ENCODE results near the gene DGKQ.

The DGKQ gene

DNA sequence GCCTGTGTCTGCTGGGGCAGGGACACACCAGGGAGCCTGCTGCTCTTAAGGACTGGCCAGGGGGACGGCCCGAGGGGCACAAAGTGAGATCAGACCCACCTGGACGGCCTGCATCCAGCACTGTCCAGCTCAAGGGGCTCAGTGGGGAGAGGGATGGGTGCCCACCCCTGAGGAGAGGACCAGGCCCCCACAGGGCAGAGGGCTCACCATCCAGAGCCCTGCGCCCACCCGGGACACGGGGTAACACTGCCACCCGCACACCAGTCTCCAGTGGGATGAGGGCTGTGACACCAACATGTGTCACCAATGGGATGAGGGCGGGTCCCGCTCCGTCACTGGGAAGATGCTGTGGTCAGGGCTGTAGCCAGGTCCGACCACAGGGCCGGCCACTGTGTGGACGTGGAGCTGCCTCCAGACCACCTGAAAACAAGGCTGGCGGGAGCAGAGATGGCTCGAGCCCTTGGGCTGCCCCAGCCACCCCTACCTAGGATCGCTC is 13.2 kb downstream of the DGKQ start:
- DNase-seq = no peak

GRCh38 chr4:959338-960139 is 13.8 kb downstream of the DGKQ start:
- no peak for DNase-seq

DNA sequence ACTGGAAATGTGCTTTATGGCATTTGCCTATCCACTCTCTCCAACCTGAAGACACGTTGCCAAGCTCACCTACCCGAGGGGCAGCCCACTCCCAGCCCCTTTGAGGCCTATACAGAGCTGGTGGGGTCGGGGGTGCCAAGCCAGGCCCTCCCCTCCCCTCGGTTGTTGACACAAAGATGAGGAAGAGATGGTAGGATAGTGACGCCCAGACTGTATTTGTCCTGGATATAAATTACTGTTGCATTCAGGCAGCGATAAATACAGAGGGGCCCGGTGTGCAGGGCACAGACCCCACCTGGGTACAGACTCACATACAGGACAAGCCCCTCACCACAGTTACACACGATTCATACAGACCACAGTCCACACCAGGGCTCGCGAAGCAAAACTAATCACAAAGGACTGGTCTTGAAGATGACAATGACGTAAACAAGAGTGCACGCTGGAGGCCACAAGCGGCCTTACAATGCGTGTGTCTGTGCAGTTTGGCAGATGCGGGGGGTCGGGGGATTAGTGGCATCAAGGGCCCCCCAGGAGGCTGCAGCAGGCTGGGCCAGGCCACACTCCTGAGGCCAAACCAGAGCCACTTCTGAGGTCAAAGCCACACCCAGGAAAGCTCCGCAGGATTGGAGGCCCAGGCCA is 14.6 kb downstream of the DGKQ start:
- no peak for DNase-seq

DNA sequence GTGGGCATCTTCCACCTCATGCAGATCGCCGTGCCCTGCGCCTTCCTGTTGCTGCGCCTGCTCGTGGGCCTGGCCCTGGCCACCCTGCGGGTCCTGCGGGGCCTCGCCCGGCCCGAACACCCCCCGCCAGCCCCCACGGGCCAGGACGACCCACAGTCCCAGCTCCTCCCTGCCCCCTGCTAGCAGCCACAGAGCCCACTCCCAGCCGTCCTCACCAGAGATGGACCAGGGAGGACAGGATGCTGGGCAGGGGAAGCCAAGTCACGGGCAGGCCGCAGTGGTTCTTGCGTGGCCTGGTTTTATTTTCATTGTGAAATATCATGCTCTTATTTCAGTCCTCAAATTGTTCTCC is 15.1 kb downstream of the DGKQ start:
- no peak for DNase-seq

DNA sequence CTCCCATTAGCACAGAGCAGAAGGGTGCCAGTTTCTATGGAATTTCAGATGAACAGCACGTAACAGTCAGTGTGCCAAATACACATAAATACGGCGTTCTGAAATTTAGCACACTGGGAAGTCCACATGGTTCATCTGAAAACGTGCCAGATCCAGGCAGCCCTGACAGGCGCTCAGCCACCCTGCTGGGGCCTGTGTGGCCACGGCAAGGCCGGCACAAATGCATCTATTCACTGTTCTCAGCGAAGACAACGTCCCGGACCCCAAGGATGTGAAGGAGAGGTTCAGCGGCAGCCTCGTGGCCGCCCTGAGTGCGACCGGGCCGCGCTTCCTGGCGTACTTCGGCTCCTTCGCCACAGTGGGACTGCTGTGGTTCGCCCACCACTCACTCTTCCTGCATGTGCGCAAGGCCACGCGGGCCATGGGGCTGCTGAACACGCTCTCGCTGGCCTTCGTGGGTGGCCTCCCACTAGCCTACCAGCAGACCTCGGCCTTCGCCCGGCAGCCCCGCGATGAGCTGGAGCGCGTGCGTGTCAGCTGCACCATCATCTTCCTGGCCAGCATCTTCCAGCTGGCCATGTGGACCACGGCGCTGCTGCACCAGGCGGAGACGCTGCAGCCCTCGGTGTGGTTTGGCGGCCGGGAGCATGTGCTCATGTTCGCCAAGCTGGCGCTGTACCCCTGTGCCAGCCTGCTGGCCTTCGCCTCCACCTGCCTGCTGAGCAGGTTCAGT is 15.6 kb downstream of the DGKQ start:
- DNase-seq = no peak

DNA sequence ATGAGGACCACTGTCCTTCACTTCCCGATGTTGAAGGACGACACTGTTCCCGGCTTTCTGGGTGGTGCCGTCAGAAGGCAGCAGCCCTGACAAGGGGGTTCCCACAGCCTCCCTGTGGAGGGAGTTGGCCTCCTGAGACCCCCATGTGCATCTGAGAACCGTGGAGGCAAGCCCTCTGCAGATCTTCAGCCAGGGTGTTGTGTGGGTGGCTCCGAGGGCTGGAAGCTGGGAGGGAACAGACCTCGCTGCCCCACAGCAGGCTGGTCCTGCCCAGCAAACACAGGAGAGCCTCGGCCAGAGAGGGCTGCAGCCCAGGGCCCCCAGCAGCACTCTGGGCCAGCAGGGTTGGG is 16.2 kb downstream of the DGKQ start:
- DNase-seq = no peak

- no peak for DNase-seq
These were observed 16.7 kb downstream of the DGKQ start for GRCh38 chr4:956531-957230.

DNA sequence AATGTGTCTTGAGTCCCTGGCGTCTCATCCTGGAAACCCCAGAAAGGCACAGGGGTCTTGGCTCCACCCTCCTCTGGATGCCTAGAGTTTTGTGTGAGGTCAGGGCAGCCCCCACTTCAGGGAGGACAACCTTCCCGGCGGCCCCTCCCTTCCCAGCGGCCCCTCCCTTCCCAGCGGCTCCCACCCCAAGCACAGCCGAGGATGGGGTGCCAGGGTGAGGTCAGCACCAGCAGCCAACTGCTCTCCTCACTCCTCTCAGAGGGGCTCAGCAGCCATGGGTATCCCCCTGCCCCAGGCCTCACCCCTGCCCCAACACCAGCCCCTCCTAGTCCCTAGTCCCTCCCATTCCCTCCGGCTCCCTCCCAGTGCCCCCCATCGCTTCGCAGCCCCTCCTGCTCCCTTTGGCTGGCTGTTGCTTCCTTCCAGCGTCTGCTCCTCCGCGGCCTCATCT is 17.4 kb downstream of the DGKQ start:
- no peak for DNase-seq

DNA sequence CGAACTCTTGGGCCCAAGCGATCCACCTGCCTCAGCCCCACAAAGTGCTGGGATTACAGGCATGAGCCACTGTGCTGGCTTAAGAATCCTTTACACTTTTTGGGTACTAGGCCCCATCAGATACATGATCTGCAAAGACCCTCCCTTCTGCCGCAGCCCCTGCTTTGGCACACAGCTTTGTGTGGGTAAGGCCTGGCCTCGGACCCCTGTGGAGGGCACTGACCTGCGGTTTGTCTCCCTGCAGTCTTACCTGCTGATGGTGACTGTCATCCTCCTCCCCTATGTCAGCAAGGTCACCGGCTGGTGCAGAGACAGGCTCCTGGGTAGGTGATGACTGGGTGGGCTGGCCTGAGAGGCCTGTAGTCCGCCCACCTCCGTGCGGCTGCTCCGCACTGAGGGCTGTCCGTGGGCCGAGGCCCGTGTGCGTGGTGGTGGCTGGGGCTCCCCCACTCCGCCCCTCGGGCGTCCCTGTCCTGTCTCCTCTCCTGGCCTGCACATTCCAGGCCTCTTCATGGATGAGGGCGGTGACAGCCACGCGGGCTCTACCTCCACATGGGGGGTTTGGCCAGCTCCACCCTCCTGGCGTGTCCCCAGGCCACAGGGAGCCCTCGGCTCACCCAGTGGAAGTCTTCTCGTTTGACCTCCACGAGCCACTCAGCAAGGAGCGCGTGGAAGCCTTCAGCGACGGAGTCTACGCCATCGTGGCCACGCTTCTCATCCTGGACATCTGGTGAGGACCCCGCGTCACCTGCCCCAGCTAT is 18.0 kb downstream of the DGKQ start:
- no peak for DNase-seq

DNA sequence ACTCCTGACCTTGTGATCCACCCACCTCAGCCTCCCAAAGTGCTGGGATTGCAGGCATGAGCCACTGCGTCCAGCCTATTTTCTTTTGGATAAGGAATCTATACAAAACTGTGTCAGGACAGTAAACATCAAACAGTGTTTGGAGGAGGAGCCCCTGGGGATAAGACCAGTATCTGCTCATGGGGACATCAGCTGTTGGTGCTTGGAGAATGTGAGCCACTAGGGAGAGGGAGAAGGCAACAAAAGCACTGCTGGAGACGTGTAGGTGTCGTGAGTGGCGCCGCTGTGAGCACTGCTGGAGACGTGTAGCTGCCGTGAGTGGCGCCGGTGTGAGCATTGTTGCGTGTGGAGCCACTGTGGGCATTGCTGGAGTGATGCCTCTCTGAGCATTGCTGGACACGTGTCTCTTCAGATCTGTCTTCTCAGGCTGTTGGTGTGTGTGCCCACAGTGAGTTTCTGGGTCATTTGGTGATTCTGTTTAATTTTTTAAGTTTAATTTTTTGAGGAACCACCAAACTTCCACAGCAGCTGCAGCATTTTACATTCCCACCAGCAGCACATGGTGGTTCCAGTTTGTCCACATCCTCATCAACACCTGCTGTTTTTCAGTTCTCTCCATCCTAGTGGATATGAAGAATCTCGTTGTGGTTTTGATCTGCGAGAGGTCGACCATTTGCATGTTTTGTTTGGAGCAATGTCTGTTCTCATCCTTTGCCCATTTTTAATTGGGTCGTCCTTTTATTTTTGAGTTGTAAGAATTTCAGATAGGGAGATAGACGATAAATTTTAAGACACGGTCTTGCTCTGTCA is 19.0 kb downstream of the DGKQ start:
- no peak for DNase-seq

DNA sequence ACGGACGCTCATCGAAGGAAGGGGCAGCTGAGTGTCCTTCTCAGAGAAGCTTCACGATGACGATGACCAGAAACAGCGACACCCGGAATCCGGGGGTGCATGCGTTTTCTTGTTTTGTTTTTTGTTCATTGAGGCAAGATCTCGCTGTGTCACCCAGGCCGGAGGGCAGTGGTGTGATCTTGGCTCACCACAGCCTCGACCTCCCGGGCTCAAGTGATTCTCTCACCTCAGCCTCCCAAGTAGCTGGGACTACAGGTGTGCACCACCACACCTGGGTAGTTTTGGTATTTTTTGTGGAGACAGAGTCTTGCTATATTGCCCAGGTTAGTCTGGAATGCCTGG is 19.8 kb downstream of the DGKQ start:
- DNase-seq = no peak

DNA sequence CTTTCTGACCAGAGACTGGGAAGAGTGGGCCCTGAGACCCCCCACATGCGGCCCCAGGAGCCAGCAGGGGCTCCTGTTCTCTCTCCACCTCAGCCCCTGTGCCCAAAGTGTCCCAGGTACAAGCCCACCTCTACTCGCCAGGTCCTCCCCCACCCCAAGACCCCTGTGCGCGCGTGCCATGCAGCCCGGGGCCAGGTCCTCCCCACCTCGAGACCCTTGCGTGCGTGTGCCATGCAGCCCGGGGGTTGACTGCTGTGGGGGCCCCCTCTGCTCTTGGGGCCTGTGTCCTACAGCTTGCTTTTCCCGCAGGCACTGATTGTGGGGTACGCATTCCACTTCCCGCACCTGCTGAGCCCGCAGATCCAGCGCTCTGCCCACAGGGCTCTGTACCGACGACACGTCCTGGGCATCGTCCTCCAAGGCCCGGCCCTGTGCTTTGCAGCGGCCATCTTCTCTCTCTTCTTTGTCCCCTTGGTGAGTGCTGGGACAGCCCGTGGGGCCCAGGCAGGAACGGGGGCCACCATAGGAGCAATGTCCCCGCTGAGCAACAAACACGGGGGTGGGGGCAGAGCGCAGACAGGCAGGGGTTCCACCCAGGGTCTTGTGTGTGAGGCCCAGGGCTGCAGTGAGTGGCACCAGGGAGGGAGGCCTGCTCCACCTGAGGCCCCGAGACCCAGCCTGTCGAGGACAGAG is 20.3 kb downstream of the DGKQ start:
- DNase-seq = no peak

- no peak for DNase-seq
These were observed 21.5 kb downstream of the DGKQ start for GRCh38 chr4:951594-952468.

GRCh38 chr4:951186-951585 is 22.2 kb downstream of the DGKQ start:
- no peak for DNase-seq

DNA sequence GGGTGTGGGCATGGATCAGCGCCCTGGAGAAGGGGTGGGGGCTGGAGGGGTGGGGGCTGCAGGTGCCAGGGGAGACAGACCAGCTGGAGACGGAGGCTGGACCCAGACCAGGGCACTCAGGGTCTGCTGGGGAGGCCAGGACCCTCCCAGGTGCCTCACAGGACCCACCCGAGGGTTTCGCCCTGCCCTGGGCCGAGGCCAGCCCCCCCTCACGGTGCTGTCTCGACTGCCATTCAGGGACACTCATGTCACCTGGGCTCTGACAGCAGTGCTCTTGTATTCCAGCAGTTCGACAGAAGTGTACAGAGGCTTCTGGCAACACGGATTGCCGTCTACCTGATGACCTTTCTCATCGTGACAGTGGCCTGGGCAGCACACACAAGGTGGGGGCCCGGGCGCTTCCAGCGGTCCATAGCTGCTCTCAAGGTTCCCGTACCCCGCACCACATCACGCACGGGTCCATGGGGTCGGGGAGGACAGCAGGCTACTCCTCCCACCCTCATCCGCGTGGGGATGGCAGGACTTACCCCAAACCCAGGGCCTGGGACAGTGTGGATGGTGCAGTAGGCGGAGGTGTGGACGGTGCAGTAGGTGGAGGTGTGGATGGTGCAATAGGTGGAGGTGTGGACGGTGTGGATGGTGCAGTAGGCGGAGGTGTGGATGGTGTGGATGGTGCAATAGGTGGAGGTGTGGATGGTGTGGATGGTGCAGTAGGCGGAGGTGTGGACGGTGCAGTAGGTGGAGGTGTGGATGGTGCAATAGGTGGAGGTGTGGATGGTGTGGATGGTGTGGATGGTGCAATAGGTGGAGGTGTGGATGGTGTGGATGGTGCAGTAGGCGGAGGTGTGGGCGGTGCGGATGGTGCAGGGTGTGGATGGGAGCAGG is 23.0 kb downstream of the DGKQ start:
- DNase-seq = no peak

- DNase-seq = no peak
These were observed 23.7 kb downstream of the DGKQ start for GRCh38 chr4:949656-950055.

- no peak for DNase-seq
These were observed 24.5 kb downstream of the DGKQ start for GRCh38 chr4:948936-949300.

DNA sequence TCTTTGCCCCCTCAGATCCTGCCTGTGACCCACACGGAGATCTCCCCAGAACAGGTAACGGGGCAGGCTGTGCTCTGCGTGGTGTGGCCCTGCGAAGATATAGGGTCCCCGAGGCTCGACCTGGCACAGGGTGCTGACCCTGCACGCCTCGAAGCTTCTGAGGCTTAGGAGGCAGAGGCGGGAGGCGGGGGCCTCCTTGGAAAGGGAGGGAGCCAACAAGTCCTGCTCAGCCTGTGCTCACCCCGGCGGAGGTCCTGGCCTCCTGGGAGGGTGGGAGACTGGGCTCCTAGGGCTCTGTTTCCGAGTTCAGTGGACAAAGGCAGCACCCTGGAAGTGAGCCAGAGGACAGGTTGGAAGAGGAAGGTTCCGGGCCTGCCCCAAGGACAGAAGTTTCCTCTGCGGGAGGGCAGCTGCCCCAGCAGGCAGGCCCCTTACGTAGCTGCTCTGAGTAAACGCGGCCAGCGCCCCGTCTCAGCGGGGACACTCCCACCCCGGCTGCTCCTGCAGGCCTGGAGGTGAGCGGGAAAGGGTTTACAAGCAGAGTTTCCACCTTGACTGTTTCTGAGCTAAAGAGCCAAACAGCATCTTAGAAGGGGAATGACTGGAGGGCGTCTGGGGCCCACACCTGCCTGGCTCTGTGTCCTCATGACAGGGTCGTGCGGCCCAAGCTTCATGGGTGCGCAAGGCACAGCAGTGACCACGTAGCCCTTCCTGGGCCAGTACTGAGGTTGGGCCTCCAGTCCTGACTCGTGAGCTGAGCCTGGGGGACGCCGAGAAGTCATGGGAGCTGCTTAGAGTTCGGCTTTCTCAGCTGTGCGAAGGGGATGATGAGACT is 25.1 kb downstream of the DGKQ start:
- DNase-seq = no peak

Data from stimulated activated CD4-positive, alpha-beta T cell treated with anti-CD3 and anti-CD28 coated beads, Interleukin-1b, Interleukin-23, amount 100 ng/mL, for 48 hours (primary cell).